Natural killer cell (primary cell): ENCODE measurements around the gene DUSP3. TPM values are rescaled to one million over a fixed set of nuclear protein-coding genes. Genes with fewer than 3 reads are reported as not detected.

Experiments used
- ATAC-seq, 3 donors: fragments of 150-1000 bp in 2 of 3; fragments of 200-7000 bp in 1 of 3; cut with Tn5 transposase; 1 replicate in 1 of 3; 2 replicates in 2 of 3; pipeline ENCODE4 v1.10.0; 2021; ENCODE audit warnings: mild to moderate bottlenecking in 2 of 3, moderate library complexity in 2 of 3
- DNase-seq, 2 donors: peaks; one replicate each; pipeline versions ENCODE4 v3.0.0 to v3.0.0-alpha.2; 2013 to 2021; ENCODE audit warnings: mixed read lengths in 1 of 2
- H3K27ac ChIP-seq: one replicate; pipeline ENCODE4 v1.5.1; 2013; ENCODE audit warnings: mild to moderate bottlenecking, low read length
- H3K27me3 ChIP-seq: one replicate; pipeline ENCODE4 v1.6.1; 2013; ENCODE audit warnings: low read length; ENCODE audit not compliant: control insufficient read depth, insufficient read depth
- H3K36me3 ChIP-seq: one replicate; pipeline ENCODE4 v1.6.1; 2013; ENCODE audit warnings: low read length; ENCODE audit not compliant: control insufficient read depth, insufficient read depth
- H3K4me1 ChIP-seq: one replicate; pipeline ENCODE4 v1.6.1; 2013; ENCODE audit warnings: low read length; ENCODE audit not compliant: control insufficient read depth, insufficient read depth
- H3K4me3 ChIP-seq: one replicate; pipeline ENCODE4 v1.5.1; 2013; ENCODE audit warnings: low read length
- H3K9me3 ChIP-seq: one replicate; pipeline ENCODE4 v1.6.1; 2013; ENCODE audit warnings: low read length; ENCODE audit not compliant: control insufficient read depth, insufficient read depth
- H3K27ac Mint-ChIP-seq, 2 donors: one replicate each; pipeline ENCODE4 v1.8.0; 2022; ENCODE audit warnings: mild to moderate bottlenecking in 2 of 2, mixed read lengths in 2 of 2, moderate library complexity in 1 of 2
- H3K27me3 Mint-ChIP-seq, 2 donors: one replicate each; pipeline ENCODE4 v1.8.0; 2022; ENCODE audit warnings: low read depth in 2 of 2, mixed read lengths in 2 of 2
- H3K36me3 Mint-ChIP-seq: one replicate; pipeline ENCODE4 v1.8.0; 2022; ENCODE audit warnings: mixed read lengths
- H3K4me1 Mint-ChIP-seq, 2 donors: one replicate each; pipeline ENCODE4 v1.8.0; 2022; ENCODE audit warnings: mixed read lengths in 2 of 2
- H3K4me3 Mint-ChIP-seq: one replicate; pipeline ENCODE4 v1.8.0; 2022; ENCODE audit warnings: mild to moderate bottlenecking, moderate library complexity, mixed read lengths
- H3K9me3 Mint-ChIP-seq, 2 donors: one replicate each; pipeline ENCODE4 v1.8.0; 2022; ENCODE audit warnings: mixed read lengths in 2 of 2
- WGBS: methylation state at CpG from one replicate; pipeline ENCODE4 v1.1.7; 2013; ENCODE audit warnings: missing lambda C conversion rate; ENCODE audit not compliant: insufficient coverage; 5-methylcytosine and 5-hydroxymethylcytosine counted together
- intact Hi-C: fragments of 100-400 bp; cut with micrococcal nuclease; formaldehyde crosslinking; loops from one replicate; pipeline ENCODE4 v1.14.2; 2022
- total RNA-seq, 4 donors: library from RNA; stranded (reverse); fragments of 120-200 nt in 1 of 4; gene quantifications; one replicate each; pipeline versions ENCODE4 v1.2.3 to v1.2.4, GENCODE V29; 2013 to 2022
- TF ChIP-seq, protein P1 (sequence below): fragments of 200-600 bp; IDR thresholded peaks from one replicate; pipeline ENCODE4 v1.8.0; 2022; ENCODE audit warnings: antibody characterized with exemption

Gene DUSP3
- total RNA-seq, 3 donors from 2014 or later (not counting 1 experiment from before 2014, with no cell fraction given), result 6.3 to 15.9 (median 12.9) TPM

DNA sequence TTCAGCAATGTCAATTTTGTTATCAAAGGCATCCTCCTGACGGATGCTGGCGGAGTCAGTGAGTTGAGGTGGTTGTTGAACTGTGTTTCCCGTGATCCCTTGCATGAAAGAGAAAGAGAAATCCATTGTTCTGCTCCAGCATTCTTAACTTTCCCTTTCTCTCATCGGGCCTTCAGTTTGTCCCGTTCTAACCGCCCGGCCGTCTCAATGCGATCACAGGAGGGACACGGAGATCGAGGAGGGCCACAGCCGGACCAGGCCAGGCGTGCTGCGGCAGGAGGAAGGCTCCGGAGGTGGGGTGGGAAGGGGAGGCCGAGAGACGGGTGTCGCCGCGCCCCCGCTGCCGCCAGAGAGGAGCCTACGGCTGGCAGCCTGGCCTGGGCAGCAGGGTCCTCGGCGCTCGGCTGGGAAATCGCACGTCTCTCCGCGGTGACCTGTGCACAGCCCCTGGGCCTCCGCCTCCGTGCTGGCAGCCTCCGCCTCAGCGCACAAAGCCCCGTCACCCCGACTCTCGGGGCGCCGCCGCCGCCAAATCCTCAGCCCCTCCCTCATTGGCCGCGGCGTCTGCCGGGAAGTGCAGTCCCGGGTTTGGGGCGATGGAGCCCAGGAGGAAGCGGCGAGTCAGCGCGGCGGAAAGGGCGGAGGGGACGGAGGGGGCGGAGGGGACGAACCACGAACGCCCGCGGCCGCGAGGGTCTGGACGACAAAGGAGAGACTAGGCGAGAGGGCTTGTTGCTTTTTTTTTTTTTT, 58.3 kb downstream of the DUSP3 start:
- DNase-seq (peak; percentile 65 to 82), ATAC-seq (peak; percentile 89 to 94 (median 93))
- TF ChIP-seq, protein P1, sequence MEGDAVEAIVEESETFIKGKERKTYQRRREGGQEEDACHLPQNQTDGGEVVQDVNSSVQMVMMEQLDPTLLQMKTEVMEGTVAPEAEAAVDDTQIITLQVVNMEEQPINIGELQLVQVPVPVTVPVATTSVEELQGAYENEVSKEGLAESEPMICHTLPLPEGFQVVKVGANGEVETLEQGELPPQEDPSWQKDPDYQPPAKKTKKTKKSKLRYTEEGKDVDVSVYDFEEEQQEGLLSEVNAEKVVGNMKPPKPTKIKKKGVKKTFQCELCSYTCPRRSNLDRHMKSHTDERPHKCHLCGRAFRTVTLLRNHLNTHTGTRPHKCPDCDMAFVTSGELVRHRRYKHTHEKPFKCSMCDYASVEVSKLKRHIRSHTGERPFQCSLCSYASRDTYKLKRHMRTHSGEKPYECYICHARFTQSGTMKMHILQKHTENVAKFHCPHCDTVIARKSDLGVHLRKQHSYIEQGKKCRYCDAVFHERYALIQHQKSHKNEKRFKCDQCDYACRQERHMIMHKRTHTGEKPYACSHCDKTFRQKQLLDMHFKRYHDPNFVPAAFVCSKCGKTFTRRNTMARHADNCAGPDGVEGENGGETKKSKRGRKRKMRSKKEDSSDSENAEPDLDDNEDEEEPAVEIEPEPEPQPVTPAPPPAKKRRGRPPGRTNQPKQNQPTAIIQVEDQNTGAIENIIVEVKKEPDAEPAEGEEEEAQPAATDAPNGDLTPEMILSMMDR, result no peak
- no peaks in the 10 kb centered on the region for H3K9me3 ChIP-seq
- H3K4me1 ChIP-seq, result peaks cover 4% of the 10 kb centered on the region
- Mint-ChIP-seq H3K4me1 (peaks cover 12% of the 10 kb centered on the region in 2 donors), H3K36me3 (no peaks in the 10 kb centered on the region), H3K27me3 (peaks cover 19 to 25% of the 10 kb centered on the region in 2 donors), H3K27ac (peak overlapping the region; percentile 6 to 91), H3K4me3 (peak overlapping the region; percentile 95), H3K9me3 (no peaks in the 10 kb centered on the region)
- no peaks in the 10 kb centered on the region for H3K36me3 ChIP-seq
- H3K27me3 ChIP-seq, result peaks cover 4% of the 10 kb centered on the region
- intact Hi-C loops, result loop anchor here (2.0 kb wide), 1 partner anchor 20 kb away; no protein-coding TSS in a partner anchor
- H3K27ac ChIP-seq, result peak overlapping the region; percentile 79
- 2% methylated on average over 64 of the region's 64 CpGs for WGBS
- peak overlapping the region; percentile 62 for H3K4me3 ChIP-seq

DNA sequence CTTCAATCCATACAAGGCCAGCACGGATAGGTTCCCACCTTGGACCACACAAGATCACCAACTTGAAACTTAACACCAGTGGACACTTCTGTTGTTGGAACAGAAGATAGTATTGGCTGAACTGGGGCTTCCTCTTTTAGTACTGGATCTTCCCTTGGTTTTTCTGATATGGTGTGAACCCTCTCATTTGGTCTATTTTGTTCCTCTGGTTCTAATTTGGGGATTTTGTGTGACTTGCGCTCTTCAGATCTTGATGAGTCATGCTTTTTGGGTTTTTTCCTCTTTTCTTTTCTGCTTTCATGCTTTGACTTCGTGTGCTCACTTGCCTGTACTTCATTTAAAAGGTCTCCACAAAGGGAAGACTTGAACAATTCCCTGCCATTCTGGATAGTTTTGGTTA, 59.2 kb downstream of the DUSP3 start:
- DNase-seq (no peak), ATAC-seq (no peak)

DNA sequence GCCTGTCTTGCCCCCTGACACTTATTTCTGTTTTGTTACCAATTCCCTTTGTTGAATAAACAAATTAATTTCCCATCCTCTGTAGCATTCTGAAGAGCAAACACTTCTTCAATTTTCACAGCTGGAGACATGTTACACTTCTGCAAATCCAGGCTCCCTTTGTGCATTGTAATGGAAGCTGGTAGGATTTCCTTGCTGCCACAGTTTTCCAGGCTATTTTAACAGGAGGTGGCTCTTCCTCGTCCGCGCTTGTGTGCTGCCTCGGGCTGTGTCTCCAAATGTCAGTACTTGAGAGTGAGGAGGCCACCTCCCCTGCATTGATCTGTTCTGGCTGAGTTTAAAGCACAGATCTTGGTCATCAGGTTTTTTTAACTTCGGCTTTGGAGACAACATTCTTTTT, 60.2 kb downstream of the DUSP3 start:
- WGBS, result 96% methylated on average over 5 of the region's 5 CpGs
- no peak overlapping the region for H3K27ac ChIP-seq
- TF ChIP-seq, protein P1, result no peak
- no peaks in the 10 kb centered on the region for H3K9me3 ChIP-seq
- peaks cover 9% of the 10 kb centered on the region for H3K27me3 ChIP-seq
- H3K4me3 ChIP-seq, result no peak overlapping the region
- Mint-ChIP-seq H3K36me3 (no peaks in the 10 kb centered on the region), H3K27me3 (peaks cover 34 to 42% of the 10 kb centered on the region in 2 donors), H3K9me3 (no peaks in the 10 kb centered on the region), H3K4me1 (peaks cover 21% of the 10 kb centered on the region in 2 donors), H3K27ac (no peak overlapping the region), H3K4me3 (no peak overlapping the region)
- peaks cover 8% of the 10 kb centered on the region for H3K4me1 ChIP-seq
- no peaks in the 10 kb centered on the region for H3K36me3 ChIP-seq
- DNase-seq (no peak), ATAC-seq (no peak)
- intact Hi-C loops, result no loop called here

More for the DNA sequence above, 59.2 kb downstream of the DUSP3 start:
- no peaks in the 10 kb centered on the region for H3K9me3 Mint-ChIP-seq
- H3K27me3 ChIP-seq, result peaks cover 7% of the 10 kb centered on the region
- TF ChIP-seq, protein P1, result no peak
- intact Hi-C loops, result no loop called here
- no peak overlapping the region for H3K4me3 ChIP-seq
- peaks cover 4% of the 10 kb centered on the region for H3K4me1 ChIP-seq
- no peaks in the 10 kb centered on the region for H3K9me3 ChIP-seq
- no peak overlapping the region for H3K27ac ChIP-seq
- peak overlapping the region; percentile 95 for H3K4me3 Mint-ChIP-seq
- H3K27ac Mint-ChIP-seq, result peak overlapping the region in 1 of 2 donors; percentile 91
- peaks cover 14 to 15% of the 10 kb centered on the region in 2 donors for H3K4me1 Mint-ChIP-seq
- peaks cover 27 to 34% of the 10 kb centered on the region in 2 donors for H3K27me3 Mint-ChIP-seq
- 53% methylated on average over 3 of the region's 3 CpGs for WGBS
- no peaks in the 10 kb centered on the region for H3K36me3 ChIP-seq
- H3K36me3 Mint-ChIP-seq, result no peaks in the 10 kb centered on the region
